ENCODE data around the gene PRPF38B. TPM values are rescaled to one million over a fixed set of nuclear protein-coding genes. Genes with fewer than 3 reads are reported as not detected.

The PRPF38B gene
- 10 to 100 TPM; 24.7 to 28.0 (median 26.1) TPM for total RNA-seq
- 10 to 100 TPM; 13.8 to 31.3 (median 15.0) TPM for polyA plus RNA-seq

GRCh38 chr1:108691942-108692723, at the start of gene PRPF38B:
PRPF38B (plus strand) TSS chr1:108692310; CDS start chr1:108692592, 282 bp downstream.
- Histone ChIP-seq H3K27me3 (no peaks in the 10 kb centered on the region), H3K27ac (peak within 1 kb of the TSS; percentile 96 to 98 (median 97)), H3K9me3 (no peaks in the 10 kb centered on the region), H3K4me1 (peaks cover 0 to 35% (median 33%) of the 10 kb centered on the region in 4 donors), H3K36me3 (peaks cover 4 to 18% (median 13%) of the 10 kb centered on the region in 4 donors), H3K4me3 (peak within 1 kb of the TSS; percentile 84 to 88 (median 86))
- intact Hi-C loops (cut with DNase I) = loop anchor here (1.0 to 10.0 kb wide), 3 partner anchors 55 to 203 kb away; no protein-coding TSS in a partner anchor
- peak; percentile 97 for DNase-seq
- TF ChIP-seq CTCF (IDR thresholded peaks at IDR 0.05) (no peak), POLR2AphosphoS5 (IDR thresholded peaks at IDR 0.05) (peak; percentile 95 to 99 (median 97)), POLR2A (IDR thresholded peaks at IDR 0.05) (peak; percentile 91 to 94), EP300 (IDR thresholded peaks at IDR 0.05) (no peak)
- WGBS, 2 donors = 0% methylated on average over 59 of the region's 59 CpGs

GRCh38 chr1:108643492-108644335, 48.4 kb upstream of the PRPF38B start:
- DNase-seq = no peak

GRCh38 chr1:108644984-108645383, 47.1 kb upstream of the PRPF38B start:
- TF ChIP-seq POLR2AphosphoS5 (IDR thresholded peaks at IDR 0.05) (no peak), EP300 (IDR thresholded peaks at IDR 0.05) (no peak), POLR2A (IDR thresholded peaks at IDR 0.05) (no peak), CTCF (IDR thresholded peaks at IDR 0.05) (no peak)
- no peaks in the 10 kb centered on the region for H3K9me3 ChIP-seq
- no peak overlapping the region for H3K4me3 ChIP-seq
- DNase-seq = no peak
- intact Hi-C loops (cut with DNase I) = no loop called here
- H3K4me1 ChIP-seq = no peaks in the 10 kb centered on the region
- no peak overlapping the region for H3K27ac ChIP-seq
- no peaks in the 10 kb centered on the region for H3K27me3 ChIP-seq
- H3K36me3 ChIP-seq = no peaks in the 10 kb centered on the region
- 11 to 22% methylated on average over 7 of the region's 7 CpGs for WGBS, 2 donors

More at GRCh38 chr1:108643492-108644335, 48.4 kb upstream of the PRPF38B start:
- Histone ChIP-seq H3K4me1 (no peaks in the 10 kb centered on the region), H3K36me3 (no peaks in the 10 kb centered on the region), H3K27me3 (no peaks in the 10 kb centered on the region), H3K4me3 (no peak overlapping the region), H3K9me3 (no peaks in the 10 kb centered on the region), H3K27ac (no peak overlapping the region)
- TF ChIP-seq EP300 (IDR thresholded peaks at IDR 0.05) (no peak), CTCF (IDR thresholded peaks at IDR 0.05) (peak; percentile 46 to 59 (median 53))
- 24 to 28% methylated on average over 3 of the region's 3 CpGs for WGBS, 2 donors
- intact Hi-C loops (cut with DNase I) = loop anchor here (1.0 kb wide), 1 partner anchor 131 kb away; no protein-coding TSS in a partner anchor

GRCh38 chr1:108645564-108646184, 46.4 kb upstream of the PRPF38B start:
- intact Hi-C loops (cut with DNase I) = no loop called here
- Histone ChIP-seq H3K36me3 (no peaks in the 10 kb centered on the region), H3K4me3 (no peak overlapping the region), H3K9me3 (no peaks in the 10 kb centered on the region), H3K27me3 (no peaks in the 10 kb centered on the region), H3K4me1 (no peaks in the 10 kb centered on the region), H3K27ac (peak overlapping the region in 3 of 4 donors; percentile 42 to 53 (median 48))
- TF ChIP-seq POLR2A (IDR thresholded peaks at IDR 0.05) (no peak), POLR2AphosphoS5 (IDR thresholded peaks at IDR 0.05) (no peak), EP300 (IDR thresholded peaks at IDR 0.05) (no peak), CTCF (IDR thresholded peaks at IDR 0.05) (no peak)
- 78 to 83% methylated on average over 9 of the region's 9 CpGs for WGBS, 2 donors
- no peak for DNase-seq
